Globus pallidus (tissue), 1 donor: ENCODE measurements around the gene TNXB.
"Not testable (repeated sequence)": the region's sequence is repeated elsewhere in the genome, so short reads cannot be mapped to it uniquely, and the experiment has no call there.

ENCODE experiments used
- DNase-seq: peaks from one replicate; pipeline ENCODE4 v3.0.0-alpha.2; 2015; ENCODE audit warnings: low spot score

Gene TNXB

DNA sequence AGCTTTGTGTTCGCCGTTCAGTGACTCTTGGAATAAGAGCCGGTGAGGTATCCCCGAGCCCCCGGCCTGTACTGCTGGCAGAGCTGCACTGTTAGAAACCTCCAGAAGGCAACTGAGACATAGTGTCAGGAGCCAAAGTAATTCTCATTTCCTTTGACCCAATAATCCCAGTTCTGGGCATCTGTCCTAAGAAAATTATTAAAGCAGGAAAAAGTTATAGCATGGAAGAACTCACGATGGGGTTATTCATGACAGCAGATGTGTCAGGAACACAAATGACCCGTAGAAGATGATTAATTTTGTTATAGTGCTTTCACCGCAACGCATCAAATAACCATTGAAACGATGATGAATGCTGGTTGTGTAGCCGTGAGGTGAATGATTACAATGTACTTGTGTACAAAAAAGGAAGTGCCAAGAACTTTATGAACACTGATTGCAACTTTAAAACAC lies 50.6 kb downstream of the TNXB start:
- peak; percentile 16 for DNase-seq

DNA sequence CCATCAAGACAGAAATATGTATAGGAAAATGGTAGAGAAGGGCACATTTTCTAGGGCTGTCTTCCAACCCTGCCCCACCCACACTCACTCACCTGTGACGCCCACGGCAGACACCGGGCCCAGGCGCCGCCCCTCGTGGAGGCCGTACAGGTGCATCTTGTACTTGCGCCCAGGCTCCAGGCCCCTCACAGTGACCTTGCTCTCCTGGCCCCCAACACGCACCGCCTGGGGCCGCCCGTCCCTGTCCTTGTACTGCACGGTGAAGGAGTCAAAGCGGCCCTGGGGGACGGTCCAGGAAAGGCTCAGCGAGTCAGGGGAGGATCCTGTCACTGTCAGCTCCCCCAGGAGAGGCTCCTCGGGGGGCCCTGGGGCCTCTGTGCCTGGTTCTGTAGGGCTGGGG lies 51.2 kb downstream of the TNXB start:
- no peak for DNase-seq

DNA sequence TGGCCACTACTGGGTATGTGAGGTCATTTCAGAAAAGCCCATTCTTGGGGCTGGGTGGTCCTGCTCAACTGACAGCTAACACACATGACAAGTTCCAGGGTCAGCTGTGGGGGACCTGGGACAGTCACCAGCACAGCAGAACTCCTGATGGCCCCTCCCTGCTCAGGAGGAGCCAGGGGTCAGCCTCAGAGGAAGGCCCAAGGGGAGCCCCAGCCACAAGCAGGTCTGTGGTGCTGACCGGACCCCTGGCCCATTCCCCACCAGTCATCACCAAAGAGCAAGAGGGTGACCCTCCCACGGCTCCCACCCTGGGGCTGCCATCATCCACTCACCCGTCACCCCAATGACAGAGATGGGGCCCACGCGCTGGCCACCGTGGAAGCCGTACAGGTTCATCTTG lies 52.9 kb downstream of the TNXB start:
- no peak for DNase-seq

DNA sequence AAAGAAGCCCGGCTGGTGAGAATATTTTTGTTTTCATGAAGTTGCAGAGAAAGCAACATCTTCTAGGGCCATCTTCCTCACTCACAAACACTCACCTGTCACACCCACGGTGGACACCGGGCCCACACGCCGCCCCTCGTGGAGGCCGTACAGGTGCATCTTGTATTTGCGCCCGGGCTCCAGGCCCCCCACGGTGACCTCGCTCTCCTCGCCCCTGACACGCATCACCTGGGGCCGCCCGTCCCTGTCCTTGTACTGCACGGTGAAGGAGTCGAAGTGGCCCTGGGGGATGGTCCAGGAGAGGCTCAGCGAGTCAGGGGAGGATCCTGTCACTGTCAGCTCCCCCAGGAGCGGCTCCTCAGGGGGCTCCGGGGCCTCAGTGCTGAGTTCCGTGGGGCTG lies 53.4 kb downstream of the TNXB start:
- not testable (repeated sequence) for DNase-seq

DNA sequence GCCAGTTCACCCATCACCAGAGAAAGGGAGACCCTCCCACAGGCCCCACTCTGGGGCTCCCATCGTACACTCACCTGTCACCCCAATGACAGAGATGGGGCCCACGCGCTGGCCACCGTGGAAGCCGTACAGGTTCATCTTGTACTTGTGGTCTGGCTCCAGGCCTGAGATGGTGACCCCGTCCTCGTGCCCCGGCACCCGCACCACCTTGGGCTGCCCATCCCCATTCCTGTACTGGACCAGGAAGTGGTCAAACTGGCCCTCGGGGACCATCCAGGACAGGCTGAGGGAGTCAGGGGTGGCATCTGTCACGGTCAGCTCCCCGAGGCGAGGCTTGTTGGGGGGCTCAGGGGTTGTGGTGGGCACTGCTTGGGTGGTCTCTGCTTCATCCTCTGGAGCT lies 55.8 kb downstream of the TNXB start:
- DNase-seq: not testable (repeated sequence)

DNA sequence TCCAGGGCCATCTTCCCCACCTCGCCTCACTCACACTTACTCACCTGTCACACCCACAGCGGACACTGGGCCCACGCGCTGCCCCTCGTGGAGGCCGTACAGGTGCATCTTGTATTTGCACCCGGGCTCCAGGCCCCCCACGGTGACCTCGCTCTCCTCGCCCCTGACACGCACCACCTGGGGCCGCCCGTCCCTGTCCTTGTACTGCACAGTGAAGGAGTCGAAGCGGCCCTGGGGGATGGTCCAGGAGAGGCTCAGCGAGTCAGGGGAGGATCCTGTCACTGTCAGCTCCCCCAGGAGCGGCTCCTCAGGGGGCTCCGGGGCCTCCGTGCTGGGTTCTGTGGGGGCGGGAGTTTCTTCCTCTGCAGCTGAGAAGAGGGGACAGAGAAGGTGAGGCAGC lies 56.5 kb downstream of the TNXB start:
- DNase-seq: not testable (repeated sequence)

DNA sequence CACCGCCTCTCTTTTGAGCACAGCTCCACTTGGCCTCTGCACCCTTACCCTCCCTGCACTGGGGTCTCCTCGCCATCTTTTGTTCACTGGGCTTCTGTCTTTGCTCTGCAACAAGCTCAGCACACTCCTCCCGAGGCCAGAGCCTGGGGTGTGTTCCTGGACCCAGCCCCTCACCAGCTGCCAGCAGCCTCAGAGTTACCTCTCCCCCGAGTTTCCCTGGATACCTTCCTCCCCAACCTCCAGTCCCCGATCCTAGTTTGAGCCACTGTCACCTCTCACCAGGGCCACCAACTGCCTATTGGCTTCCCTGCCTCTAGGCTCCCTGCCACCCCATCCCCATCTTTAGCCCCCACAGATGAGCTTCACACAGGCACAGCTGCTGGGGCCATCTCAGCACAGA lies 58.6 kb downstream of the TNXB start:
- DNase-seq: no peak

DNA sequence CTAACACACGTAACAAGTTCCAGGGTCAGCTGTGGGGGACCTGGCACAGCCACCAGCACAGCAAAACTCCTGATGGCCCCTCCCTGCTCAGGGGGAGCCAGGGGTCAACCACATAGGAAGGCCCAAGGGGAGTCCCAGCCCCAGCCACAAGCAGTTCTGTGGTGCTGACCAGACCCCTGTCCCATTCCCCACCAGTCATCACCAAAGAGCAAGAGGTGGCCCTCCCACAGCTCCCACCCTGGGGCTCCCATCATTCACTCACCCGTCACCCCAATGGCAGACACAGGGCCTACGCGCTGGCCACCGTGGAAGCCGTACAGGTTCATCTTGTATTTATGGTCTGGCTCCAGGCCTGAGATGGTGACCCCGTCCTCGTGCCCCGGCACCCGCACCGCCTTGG lies 59.4 kb downstream of the TNXB start:
- not testable (repeated sequence) for DNase-seq

DNA sequence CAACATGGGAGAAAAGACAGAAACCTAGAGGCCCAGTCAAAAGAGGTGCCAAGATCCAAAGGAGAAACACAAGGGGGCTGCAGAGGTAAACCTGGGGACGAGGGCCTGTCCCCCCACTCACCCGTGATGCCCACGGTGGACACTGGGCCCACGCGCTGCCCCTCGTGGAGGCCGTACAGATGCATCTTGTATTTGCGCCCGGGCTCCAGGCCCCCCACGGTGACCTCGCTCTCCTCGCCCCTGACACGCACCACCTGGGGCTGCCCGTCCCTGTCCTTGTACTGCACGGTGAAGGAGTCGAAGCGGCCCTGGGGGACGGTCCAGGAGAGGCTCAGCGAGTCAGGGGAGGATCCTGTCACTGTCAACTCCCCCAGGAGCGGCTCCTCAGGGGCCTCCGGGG lies 60.0 kb downstream of the TNXB start:
- DNase-seq: not testable (repeated sequence)

DNA sequence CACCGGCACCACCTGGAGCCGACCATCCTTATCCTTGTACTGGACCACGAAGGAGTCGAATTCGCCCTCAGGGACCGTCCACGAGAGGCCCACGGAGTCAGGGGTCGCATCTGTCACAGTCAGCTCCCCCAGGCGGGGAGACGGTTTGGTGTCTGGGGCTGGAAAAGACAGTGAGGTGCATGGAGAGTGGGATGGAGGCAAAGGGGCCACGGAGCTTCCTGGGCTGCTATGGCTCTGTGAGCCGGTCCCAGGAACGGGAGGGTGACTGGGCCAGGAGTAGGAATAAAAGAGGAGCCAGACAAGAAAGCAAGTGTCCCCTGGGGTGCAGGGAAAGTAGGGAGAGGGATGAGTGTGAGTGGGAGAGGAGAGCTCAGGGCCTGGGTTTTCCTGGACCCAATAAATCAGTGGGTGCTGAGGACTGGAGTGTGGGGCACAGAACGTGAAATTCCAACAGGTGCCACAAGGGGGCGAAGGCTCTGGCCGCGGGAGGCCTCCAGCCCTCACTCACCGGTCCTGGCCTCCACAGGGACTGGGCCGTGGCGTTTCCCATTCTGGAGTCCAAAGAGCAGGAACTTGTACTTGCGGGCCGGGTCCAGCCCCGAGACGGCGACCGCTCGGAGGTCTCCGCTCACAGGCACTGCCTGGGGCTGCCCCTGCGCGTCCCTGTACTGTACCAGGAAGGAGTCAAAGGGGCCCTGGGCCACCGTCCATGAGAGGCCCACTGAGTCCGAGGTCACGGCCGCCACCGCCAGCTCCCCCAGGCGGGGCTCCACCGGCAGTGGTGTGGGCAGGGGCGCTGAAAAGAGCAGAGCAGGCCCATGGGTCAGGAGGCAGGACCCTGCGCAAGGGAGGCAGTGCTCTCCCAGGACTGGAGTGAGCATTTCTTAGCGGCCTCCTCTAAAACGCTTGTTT lies 61.0 kb downstream of the TNXB start:
- DNase-seq: peak; percentile 37

DNA sequence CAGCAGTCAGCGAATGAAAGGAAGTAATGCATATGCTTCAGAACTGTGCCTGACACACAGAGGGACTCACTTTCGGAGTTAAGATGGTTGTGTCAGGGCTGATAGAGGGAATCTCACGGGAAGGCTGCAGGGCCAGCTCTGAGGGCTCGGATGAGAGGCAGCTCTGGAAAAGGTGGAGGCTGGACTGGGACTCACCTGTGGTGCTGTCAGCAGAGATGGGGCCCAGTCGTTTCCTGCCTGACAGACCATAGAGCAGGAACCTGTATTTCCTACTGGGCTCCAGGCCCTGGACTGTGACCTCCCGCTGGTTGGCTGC lies 61.6 kb downstream of the TNXB start:
- no peak for DNase-seq

DNA sequence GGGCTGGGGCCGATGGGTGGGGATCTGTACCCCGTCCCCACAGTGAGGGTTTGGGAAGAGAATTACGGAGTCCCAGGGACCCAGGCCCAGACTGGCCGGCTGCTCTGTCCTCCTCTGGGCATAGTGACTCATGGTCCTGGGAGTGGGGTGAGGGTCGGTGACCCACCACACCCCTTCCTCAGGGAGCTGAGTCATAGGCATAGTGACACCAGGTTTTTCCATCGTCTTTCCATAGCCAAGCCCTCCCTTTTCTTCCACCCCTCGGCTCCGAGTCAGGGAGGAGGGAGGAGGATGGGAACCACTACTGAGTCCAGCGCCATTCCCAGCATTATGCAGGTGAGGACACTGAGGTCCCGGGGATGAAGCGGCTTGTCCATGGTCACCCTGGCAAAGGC lies 62.1 kb downstream of the TNXB start:
- no peak for DNase-seq

DNA sequence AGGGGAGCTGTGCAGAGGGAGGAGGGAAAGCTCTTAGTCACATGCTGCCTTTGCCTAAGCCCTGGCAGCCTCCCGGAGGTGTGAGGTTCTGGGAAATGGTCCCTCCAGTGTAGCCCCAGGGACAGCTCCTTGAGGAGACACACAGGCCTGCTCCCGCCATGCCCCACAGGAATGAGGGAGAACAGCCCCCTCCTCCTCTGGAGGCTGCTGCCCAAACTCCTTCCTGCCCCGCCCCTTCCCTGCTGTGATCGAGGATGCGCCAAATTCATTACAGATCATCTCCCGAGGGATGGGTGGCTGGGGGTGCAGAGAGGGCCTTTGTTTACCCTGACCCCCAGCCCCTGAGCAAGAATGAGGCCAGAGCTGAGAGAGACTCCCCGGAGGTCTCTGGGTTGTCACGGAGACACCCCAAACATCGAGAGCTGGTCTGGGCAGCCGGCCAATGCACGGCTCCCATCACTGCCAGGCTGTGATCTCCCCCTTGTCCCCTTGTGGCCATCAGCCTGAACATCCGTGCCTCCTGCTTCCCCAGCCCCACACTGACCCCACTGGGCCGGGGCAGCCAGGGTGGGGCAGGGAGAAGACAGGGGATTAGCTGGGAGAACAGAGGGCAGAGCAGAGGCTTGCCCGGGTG lies 62.6 kb downstream of the TNXB start:
- peak; percentile 22 for DNase-seq

DNA sequence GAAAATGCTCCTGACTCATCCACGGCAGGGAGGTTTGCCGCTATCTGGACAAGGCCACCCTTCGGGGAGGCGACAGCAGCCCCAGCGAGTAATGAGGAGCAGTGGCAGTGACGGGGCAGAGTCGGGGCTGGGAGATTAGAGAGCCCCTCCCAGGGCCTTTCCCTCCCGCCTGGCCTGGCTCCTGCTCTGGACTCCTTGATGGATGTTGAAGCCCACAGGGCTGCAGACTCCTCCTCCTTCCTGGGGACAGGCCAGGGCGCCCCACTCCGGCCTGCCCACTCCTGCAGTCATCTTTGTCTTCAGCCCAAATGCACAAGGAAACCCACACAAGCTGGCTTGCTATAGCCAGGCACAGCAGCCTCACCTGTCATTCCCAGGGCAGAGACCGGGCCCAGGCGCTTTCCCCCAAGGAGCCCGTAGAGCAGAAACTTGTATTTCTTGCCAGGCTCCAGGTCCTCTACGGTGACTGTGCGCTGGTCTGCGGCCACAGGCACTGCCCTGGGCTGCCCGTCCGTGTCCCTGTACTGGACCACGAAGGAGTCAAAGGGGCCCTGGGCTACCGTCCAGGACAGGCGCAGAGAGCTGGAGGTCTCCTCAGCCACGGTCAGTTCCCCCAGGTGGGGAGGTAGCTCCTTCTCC lies 63.2 kb downstream of the TNXB start:
- DNase-seq: no peak

DNA sequence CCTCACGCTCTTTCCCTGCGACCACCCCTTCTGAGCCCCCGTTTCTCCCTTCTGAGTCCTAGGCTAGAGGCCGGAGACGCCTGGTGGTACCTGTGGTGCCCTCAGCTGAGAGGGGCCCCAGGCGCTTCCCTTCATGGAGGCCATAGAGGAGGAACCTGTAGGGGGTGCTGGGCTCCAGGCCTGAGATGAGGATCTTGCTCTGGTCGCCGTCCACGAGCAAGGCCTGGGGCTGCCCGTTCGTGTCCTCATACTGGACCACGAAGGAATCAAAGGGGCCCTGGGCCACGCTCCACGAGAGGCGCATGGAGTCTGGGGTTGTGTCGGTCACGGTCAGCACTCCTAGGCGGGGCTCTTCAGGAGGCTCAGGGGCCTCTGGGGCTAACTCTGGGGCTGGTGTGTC lies 64.2 kb downstream of the TNXB start:
- not testable (repeated sequence) for DNase-seq

DNA sequence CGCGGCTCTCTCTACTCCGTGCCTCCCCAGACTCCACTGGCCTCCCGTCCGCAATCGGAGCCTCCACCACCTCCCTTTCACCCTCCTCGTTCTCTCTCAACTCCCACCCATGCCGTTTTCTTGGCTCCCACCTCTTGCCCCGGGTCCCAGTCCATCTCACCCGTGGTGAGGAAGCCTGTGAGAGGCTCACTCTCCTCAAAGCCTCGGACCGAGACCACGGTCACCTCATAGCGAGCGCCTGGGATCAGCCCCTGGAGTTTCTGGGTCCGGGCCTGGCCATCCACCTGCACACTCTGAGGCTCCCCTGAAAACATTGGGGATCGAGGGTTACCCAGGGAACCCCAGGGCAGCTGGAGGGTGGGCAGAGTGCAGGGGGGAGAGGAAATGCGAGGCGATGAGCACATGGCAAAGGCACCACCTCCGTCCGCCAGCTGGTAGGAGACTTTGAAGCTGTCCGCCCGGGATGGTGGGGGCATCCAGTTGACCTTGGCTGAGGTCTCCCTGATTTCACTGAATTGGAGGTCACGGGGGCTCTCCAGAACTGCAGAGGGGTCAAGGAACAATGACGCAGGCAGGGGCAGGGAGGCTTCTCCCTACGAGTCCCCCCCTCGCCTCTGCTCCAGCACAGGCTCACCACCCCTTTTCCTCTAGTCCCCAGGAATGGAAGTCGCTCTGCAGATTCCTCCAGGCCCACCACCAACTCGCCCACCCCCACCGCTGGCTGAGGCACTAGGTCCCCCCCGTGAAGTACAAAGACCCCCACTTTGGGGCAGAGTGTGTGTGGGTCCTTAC lies 65.4 kb downstream of the TNXB start:
- not testable (repeated sequence) for DNase-seq

DNA sequence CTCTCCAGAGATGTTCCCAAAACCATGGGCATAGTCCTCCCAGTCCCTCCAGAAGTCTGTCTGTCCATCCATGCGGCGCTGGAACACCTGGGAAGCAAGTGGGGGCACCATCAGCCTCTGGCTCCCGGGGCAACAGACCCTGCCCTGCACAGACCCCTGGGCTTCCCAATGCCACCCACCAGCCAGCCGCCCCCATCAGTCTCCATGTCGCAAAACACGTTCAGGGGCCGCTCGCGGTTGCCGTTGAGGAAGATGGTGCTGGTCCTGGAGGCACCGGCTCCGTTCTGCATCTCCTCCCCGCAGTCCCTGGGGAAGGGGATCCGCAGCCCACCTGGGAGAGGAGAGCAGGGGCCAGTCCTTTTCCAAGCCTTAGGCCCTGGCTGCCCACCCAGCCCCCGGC lies 66.9 kb downstream of the TNXB start:
- not testable (repeated sequence) for DNase-seq

DNA sequence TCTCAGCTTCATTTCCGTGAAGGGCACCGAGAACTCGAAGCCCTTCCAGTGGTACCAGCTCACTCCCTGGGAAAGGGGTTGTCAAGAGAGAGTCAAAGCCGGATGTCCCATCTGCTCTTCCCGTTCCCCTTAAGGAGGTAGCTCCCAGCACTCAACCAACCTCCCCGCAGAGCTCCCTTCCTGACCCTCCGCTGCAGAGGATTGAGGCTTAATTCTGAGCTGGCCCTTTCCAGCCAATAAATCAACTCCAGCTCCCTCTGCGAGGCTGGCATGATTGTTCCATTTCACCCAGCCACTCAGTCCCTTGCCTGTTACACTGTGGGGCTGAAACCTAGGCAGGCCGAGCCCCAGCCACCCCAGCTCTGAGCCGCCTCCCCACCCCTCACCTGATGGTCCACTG lies 67.8 kb downstream of the TNXB start:
- DNase-seq: not testable (repeated sequence)

DNA sequence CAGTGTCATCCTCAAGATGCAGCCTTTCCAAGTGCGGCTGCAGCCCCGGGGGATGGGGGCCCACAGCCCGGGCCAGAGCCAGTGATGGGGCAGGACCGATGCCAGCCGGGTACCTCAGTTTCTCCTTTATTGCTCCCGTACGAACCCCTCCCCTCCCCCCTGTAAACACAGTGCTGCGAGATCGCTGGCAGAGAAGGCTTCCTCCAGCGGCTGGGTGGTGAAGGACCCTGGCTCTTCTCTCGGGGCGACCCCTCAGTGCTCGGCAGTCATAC lies 68.2 kb downstream of the TNXB start:
- not testable (repeated sequence) for DNase-seq

DNA sequence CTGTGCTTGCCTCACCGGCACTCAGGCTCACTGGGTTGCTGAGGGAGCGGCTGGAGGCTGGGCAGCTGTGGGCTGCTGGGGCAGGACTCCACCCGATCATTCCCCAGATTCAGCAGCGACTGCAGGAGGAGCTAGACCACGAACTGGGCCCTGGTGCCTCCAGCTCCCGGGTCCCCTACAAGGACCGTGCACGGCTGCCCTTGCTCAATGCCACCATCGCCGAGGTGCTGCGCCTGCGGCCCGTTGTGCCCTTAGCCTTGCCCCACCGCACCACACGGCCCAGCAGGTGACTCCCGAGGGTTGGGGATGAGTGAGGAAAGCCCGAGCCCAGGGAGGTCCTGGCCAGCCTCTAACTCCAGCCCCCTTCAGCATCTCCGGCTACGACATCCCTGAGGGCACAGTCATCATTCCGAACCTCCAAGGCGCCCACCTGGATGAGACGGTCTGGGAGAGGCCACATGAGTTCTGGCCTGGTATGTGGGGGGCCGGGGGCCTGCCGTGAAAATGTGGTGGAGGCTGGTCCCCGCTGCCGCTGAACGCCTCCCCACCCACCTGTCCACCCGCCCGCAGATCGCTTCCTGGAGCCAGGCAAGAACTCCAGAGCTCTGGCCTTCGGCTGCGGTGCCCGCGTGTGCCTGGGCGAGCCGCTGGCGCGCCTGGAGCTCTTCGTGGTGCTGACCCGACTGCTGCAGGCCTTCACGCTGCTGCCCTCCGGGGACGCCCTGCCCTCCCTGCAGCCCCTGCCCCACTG lies 68.7 kb downstream of the TNXB start:
- not testable (repeated sequence) for DNase-seq
